NCI-H1436 treated with DMSO at 0.1 percent for 48 hours (cell line): ENCODE measurements around the gene GRK2.

Experiments used
- DNase-seq: peaks from one replicate; lab custom pipeline; 2025; lab: John Stamatoyannopoulos, UW

Gene GRK2

GRCh38 chr11:67299471-67300191, 33.4 kb downstream of the GRK2 start:
- DNase-seq = no peak

GRCh38 chr11:67300256-67300755, 34.0 kb downstream of the GRK2 start:
- no peak for DNase-seq

DNA sequence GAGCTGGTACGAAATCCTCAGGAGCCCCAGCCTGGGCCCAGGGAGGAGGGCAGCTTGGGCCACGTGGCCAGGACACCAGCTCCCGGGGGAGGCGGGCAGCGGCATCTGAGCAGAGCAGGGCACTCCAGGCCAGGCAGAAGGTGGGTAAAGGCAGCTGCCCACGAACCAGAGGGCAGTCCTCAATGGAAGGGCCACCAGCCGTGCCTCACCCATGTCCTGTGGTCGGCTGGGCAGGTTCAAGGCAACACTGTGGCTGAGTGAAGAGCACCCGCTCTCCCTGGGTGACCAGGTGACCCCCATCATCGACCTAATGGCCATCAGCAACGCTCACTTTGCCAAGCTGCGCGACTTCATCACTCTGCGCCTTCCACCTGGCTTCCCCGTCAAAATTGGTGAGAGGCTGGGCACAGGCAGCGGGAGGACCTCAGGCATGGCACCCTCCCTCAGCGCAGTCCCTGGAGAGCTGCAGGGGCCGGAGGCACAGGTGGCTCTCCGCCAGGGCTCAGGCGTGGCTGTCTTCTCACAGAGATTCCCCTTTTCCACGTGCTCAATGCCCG, 34.6 kb downstream of the GRK2 start:
- DNase-seq = no peak

GRCh38 chr11:67301313-67301921, 35.1 kb downstream of the GRK2 start:
- no peak for DNase-seq

DNA sequence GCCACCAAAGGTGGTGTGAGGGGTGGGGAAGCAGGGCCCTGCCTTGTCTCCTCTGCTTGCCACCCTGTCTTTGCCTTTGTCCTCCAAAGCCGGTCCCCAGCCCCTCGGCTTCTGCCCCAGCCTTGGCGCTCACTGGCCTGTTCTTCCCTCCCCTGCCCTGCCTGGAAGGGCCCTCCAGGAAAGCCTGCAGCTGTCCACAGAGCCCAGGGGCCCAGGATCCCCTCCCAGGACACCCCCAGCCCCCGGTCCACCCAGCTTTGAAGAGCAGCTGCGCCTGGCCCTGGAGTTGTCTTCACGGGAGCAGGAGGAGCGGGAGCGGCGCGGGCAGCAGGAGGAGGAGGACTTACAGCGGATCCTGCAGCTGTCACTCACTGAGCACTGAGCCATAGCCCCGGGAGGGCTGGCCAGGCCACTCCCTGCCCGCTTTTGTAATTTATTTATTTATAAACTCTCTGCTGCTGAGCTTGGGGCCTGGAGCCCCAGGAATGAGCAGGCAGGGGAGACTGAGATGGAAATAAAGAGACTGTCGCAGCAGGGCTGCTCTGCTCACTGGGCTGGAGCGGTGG, 35.8 kb downstream of the GRK2 start:
- no peak for DNase-seq

DNA sequence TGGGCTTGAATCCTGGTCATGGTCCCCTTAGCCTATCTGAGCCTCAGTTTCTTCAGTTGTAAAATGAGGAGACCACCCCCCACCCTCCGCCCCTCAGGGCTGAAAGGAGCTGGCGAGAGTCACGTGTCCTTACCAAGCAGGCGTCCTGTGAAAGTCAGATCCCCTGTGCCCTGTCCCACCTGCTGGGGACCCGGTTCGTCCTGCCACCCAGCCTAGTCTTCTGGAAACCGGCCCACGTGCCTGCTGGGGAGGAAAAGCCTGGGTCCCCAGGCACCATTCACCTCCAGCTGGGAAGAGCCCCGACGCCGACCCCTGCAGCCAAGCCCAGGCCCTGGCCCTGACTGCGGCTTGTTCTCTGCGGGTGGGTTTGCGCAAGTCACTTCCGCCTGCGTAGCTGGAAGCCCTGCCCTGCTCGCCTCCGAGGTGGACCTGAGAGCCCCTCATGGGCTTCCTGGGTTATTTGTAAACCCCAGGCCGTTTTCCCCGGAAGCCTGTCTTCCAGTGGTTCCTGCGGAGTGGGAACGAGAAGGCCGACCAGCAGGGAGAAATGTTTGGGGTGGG, 36.4 kb downstream of the GRK2 start:
- no peak for DNase-seq

DNA sequence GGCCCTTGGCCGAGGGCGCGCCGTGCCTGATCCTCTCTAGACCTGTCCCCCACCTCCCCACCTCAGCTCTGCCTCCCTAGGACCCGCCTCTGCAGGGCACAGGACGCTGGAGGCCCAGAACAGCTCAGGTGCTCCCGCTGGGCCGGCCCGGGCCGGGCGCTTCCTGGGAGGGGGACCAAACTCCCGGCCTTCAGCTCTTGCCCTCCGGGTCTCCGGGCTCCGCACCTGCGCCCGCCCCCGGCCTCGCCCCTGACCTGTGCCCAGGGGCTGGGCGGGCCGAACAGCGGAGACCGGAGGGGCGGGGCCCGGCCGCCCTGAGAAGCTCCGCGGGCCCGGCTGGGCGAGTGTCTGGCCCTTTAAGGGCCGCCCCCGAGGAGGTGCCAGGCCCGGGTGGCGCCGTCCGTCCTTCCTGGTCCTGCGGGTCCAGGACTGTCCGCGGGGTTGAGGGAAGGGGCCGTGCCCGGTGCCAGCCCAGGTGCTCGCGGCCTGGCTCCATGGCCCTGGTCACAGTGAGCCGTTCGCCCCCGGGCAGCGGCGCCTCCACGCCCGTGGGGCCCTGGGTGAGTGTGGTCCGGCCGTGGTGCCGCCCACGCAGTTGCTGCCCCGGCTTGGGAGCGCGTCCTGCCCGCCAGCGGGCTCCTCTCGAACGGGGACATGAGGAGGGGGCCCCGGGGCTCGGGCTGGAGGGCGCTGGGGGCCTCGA, 37.0 kb downstream of the GRK2 start, which contains the start of gene SSH3:
Gene SSH3, plus strand, starts transcription at position 399 of the 703 bp plus-strand sequence. Its CDS starts 96 bp downstream, at position 495.
- DNase-seq = no peak

GRCh38 chr11:67303835-67304411, 37.6 kb downstream of the GRK2 start:
- DNase-seq = no peak

DNA sequence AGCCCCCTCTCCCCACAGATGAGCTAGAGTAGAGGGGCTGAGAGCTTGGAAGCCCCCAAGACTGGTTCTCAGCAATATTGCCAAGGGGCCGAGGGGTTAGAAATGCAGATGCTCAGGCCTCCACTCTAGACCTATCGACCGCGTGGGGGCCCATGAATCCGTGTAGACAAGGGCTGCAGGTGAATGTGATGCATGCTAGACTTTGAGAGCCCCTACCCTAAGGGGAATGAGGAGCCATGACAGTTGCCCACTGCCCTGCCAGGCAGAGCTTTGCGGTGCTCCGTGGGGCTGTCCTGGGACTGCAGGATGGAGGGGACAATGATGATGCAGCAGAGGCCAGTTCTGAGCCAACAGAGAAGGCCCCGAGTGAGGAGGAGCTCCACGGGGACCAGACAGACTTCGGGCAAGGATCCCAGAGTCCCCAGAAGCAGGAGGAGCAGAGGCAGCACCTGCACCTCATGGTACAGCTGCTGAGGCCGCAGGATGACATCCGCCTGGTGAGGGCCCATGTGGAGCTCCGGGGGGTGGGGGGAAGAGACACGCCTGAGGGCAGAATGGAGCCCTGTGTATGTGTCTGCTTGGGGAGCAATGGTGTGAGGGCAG, 38.3 kb downstream of the GRK2 start:
- no peak for DNase-seq

DNA sequence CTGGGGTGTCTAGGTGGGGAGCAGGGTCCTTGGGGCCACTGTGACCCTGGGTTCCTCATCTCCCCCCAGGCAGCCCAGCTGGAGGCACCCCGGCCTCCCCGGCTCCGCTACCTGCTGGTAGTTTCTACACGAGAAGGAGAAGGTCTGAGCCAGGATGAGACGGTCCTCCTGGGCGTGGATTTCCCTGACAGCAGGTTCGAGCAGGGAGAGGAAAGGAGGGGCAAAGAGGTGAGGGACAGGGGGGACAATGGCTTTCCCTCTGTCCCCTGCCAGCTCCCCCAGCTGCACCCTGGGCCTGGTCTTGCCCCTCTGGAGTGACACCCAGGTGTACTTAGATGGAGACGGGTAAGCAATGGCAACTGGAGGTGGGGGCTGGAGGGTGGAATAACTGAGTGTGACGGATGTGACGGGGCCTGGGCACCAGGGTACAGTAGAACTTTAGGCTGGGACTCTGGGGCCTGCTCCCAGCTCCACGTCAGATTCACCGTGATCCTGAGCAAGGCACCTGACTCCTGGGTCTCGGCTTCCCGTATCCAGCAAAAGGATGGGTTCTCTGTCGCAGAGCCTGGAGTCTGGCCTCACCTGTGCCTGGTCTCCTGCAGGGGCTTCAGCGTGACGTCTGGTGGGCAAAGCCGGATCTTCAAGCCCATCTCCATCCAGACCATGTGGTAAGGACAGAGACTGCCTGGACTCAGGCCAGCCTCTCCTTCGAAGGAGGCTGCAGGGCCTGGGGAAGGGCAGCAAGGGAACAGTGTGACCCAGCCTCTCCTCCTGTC, 40.7 kb downstream of the GRK2 start:
- no peak for DNase-seq

DNA sequence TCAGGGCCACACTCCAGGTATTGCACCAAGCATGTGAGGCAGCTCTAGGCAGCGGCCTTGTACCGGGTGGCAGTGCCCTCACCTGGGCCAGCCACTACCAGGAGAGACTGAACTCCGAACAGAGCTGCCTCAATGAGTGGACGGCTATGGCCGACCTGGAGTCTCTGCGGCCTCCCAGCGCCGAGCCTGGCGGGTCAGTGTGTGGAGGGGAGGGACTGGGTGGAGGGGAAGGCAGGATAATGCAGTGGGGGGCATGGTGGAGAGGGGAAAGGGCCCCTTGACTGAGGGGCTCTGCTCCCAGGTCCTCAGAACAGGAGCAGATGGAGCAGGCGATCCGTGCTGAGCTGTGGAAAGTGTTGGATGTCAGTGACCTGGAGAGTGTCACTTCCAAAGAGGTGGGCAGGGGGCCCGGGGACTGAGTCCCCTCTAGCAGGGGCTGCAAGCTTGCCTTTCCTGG, 41.3 kb downstream of the GRK2 start:
- no peak for DNase-seq

DNA sequence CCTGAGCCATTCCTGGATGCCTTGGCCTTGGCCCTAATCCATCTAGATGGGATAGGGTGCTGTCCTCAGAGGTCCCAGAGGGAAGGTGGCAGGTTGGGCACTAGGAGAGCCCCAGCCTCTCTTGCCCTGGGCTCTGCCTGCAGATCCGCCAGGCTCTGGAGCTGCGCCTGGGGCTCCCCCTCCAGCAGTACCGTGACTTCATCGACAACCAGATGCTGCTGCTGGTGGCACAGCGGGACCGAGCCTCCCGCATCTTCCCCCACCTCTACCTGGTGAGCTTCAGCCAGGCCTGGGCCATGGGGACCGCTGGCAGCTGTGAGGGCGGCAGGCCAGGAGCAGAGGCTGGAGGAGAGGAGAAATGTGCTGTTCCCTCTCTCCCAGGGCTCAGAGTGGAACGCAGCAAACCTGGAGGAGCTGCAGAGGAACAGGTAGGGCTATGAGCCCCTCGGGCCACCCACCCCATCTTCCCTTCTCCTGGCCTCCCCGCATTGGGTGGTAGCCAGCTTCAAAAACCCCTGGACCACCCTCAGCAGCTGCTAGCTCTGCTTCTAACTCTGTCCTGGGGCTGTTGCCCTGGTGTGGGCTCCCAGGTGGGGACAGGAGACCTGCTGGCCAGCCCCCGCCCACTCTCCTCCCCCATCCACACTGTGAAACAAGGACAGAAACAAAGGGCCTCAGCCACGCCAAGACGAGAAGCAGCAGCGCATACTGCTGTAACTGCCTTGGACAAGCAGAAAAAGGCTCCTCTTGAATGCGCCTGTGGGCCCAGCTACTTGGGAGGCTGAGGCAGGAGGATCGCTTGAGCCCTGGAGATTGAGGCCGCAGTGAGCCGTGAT, 42.0 kb downstream of the GRK2 start:
- no peak for DNase-seq

DNA sequence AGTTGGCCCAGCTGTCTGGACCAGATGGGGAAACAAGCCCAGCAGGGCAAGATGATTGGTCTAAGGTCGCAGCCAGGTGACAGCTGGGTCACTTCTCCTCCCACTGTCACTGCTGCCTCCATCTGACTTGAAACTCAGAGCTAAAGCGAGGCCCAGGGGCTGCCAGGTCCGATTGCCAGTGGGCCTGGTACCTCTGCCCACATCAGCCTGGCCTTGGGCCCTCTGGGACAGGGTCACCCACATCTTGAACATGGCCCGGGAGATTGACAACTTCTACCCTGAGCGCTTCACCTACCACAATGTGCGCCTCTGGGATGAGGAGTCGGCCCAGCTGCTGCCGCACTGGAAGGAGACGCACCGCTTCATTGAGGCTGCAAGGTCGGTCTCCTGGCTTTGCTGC, 42.9 kb downstream of the GRK2 start:
- no peak for DNase-seq

GRCh38 chr11:67309661-67310061, 43.4 kb downstream of the GRK2 start:
- DNase-seq = no peak

DNA sequence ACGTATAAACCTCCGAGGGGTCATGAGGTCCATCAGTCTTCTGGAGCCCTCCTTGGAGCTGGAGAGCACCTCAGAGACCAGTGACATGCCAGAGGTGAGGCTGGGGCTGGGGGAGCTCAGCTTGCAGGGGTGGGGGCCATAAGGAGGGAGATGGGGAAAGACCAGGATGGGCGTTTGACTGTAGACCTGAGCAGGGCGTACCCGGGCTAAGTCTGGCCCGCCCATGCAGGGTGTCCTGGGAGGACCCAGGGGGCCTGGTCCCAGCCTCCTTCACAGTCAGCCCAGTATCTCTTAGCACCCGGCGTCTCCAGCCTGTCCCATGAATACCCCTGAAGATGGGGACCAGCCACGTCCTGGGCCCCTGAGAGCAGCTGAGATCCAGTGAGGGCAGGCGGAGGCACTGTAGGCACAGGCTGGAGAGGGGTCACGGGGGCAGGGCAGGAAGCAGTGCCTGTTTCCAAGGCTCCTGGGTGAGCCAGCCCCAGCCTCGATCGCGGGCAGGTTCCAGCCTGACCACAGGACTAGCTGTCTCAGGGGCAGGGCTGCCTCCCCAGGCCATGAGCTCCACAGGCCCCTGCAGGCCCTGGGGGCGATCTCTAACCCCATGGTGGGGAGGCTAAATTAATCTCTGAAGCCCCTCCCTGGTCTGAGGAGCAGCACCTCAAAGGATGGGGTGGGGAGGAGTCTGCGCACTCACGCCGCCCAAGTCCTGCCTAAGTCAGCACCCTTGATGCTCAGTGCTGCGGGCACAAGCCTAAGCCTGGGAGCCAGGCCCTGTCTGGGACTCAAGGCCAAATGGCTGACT, 44.2 kb downstream of the GRK2 start:
- DNase-seq = no peak

GRCh38 chr11:67311051-67311555, 44.8 kb downstream of the GRK2 start:
- no peak for DNase-seq

GRCh38 chr11:67311556-67312082, 45.3 kb downstream of the GRK2 start:
- DNase-seq = no peak
